Tibial nerve (tissue), 4 donors: Measurements from ENCODE around the gene RGS17. TPM values are rescaled to one million over a fixed set of nuclear protein-coding genes. Genes with fewer than 3 reads are reported as not detected.

Source experiments
- DNase-seq, 2 donors: peaks; one replicate each; pipeline ENCODE4 v3.0.0-alpha.2; 2019; ENCODE audit warnings: low spot score in 2 of 2
- H3K27ac ChIP-seq, 4 donors: fragments of 200-600 bp; sonication (generic) in 3 of 4; one replicate each; pipeline ENCODE4 v1.5.1; 2017 to 2019; ENCODE audit warnings: mild to moderate bottlenecking in 1 of 4
- H3K27me3 ChIP-seq, 2 donors: fragments of 200-600 bp; sonication (generic) in 1 of 2; one replicate each; pipeline versions ENCODE4 v1.5.1 to v1.6.0; 2017 to 2019
- H3K36me3 ChIP-seq, 3 donors: fragments of 200-600 bp; sonication (generic); one replicate each; pipeline ENCODE4 v1.5.1; 2018 to 2019
- H3K4me1 ChIP-seq, 4 donors: fragments of 200-600 bp; sonication (generic) in 3 of 4; one replicate each; pipeline ENCODE4 v1.5.1; 2017 to 2019
- H3K4me3 ChIP-seq, 4 donors: fragments of 200-600 bp; sonication (generic) in 3 of 4; one replicate each; pipeline ENCODE4 v1.5.1; 2017 to 2019; ENCODE audit warnings: mild to moderate bottlenecking in 1 of 4, moderate library complexity in 1 of 4
- H3K9me3 ChIP-seq, 4 donors: fragments of 200-600 bp; sonication (generic) in 3 of 4; one replicate each; pipeline ENCODE4 v1.5.1; 2017 to 2019
- CTCF ChIP-seq, 5 experiments: fragments of 200-600 bp in 3 of 5; fragments of 450-650 bp in 2 of 5; sonication (generic) in 3 of 5; IDR thresholded peaks; one replicate each; pipeline ENCODE4 v1.5.1; 2016 to 2019; ENCODE audit warnings: antibody characterized with exemption in 5 of 5, mild to moderate bottlenecking in 3 of 5, moderate library complexity in 2 of 5
- EP300 ChIP-seq, 2 donors: sonication (generic); formaldehyde crosslinking; IDR thresholded peaks; one replicate each; pipeline ENCODE4 v1.6.1; 2017; ENCODE audit warnings: antibody characterized with exemption in 2 of 2, mild to moderate bottlenecking in 1 of 2
- POLR2A ChIP-seq, 2 donors: fragments of 450-650 bp; IDR thresholded peaks; one replicate each; pipeline ENCODE4 v1.6.1; 2017; ENCODE audit warnings: antibody characterized with exemption in 2 of 2, mild to moderate bottlenecking in 2 of 2, moderate library complexity in 2 of 2
- WGBS, 2 donors: methylation state at CpG; one replicate each; pipeline ENCODE4 v1.1.5; 2018; 5-methylcytosine and 5-hydroxymethylcytosine counted together
- total RNA-seq, 4 donors: library from RNA; depleted of rRNA; stranded (reverse); fragments of >200 nt; gene quantifications; one replicate each; pipeline ENCODE4 v1.1.0, GENCODE V29; 2016

Gene RGS17
- total RNA-seq, 4 donors from 2014 or later: under 0.01 to 3.3 TPM; not detected in 2

- TF ChIP-seq POLR2A (IDR thresholded peaks at IDR 0.05): no peak
- no peak for TF ChIP-seq EP300 (IDR thresholded peaks at IDR 0.05)
- TF ChIP-seq CTCF (IDR thresholded peaks at IDR 0.05): no peak
- Histone ChIP-seq H3K4me1 (no peaks in the 10 kb centered on the region), H3K27me3 (no peaks in the 10 kb centered on the region), H3K36me3 (no peaks in the 10 kb centered on the region), H3K9me3 (no peaks in the 10 kb centered on the region), H3K27ac (no peak overlapping the region), H3K4me3 (no peak overlapping the region)
- 87 to 88% methylated on average over 10 to 11 of the region's 11 CpGs for WGBS, 2 donors
- DNase-seq: no peak
Observed at GRCh38 chr6:153150371-153150751, 19.3 kb upstream of the RGS17 start.

GRCh38 chr6:153149891-153150290 lies 18.8 kb upstream of the RGS17 start:
- Histone ChIP-seq H3K27me3 (no peaks in the 10 kb centered on the region), H3K4me1 (no peaks in the 10 kb centered on the region), H3K9me3 (no peaks in the 10 kb centered on the region), H3K36me3 (no peaks in the 10 kb centered on the region), H3K27ac (no peak overlapping the region), H3K4me3 (no peak overlapping the region)
- TF ChIP-seq POLR2A (IDR thresholded peaks at IDR 0.05) (no peak), CTCF (IDR thresholded peaks at IDR 0.05) (no peak), EP300 (IDR thresholded peaks at IDR 0.05) (no peak)
- WGBS, 2 donors: 86 to 91% methylated on average over 6 of the region's 6 CpGs
- no peak for DNase-seq

- no peak for DNase-seq
- H3K36me3 ChIP-seq: no peaks in the 10 kb centered on the region
- TF ChIP-seq EP300 (IDR thresholded peaks at IDR 0.05) (no peak), POLR2A (IDR thresholded peaks at IDR 0.05) (no peak), CTCF (IDR thresholded peaks at IDR 0.05) (no peak)
- no peak overlapping the region for H3K27ac ChIP-seq
- no peaks in the 10 kb centered on the region for H3K27me3 ChIP-seq
- peaks cover 0 to 13% (median 0%) of the 10 kb centered on the region in 4 donors for H3K9me3 ChIP-seq
- no peak overlapping the region for H3K4me3 ChIP-seq
- no peaks in the 10 kb centered on the region for H3K4me1 ChIP-seq
Observed at GRCh38 chr6:153146413-153146812, 15.3 kb upstream of the RGS17 start.

- WGBS, 2 donors: 85 to 86% methylated on average over 4 of the region's 4 CpGs
- DNase-seq: no peak
- Histone ChIP-seq H3K9me3 (peaks cover 0 to 13% (median 0%) of the 10 kb centered on the region in 4 donors), H3K27me3 (no peaks in the 10 kb centered on the region), H3K4me1 (no peaks in the 10 kb centered on the region), H3K27ac (no peak overlapping the region), H3K36me3 (no peaks in the 10 kb centered on the region), H3K4me3 (no peak overlapping the region)
- no peak for TF ChIP-seq POLR2A (IDR thresholded peaks at IDR 0.05)
- TF ChIP-seq EP300 (IDR thresholded peaks at IDR 0.05): no peak
- no peak for TF ChIP-seq CTCF (IDR thresholded peaks at IDR 0.05)
Observed at GRCh38 chr6:153145591-153145990, 14.5 kb upstream of the RGS17 start.

GRCh38 chr6:153143200-153143599 lies 12.1 kb upstream of the RGS17 start:
- Histone ChIP-seq H3K27me3 (no peaks in the 10 kb centered on the region), H3K9me3 (peaks cover 0 to 13% (median 0%) of the 10 kb centered on the region in 4 donors), H3K4me1 (no peaks in the 10 kb centered on the region), H3K27ac (no peak overlapping the region), H3K36me3 (no peaks in the 10 kb centered on the region), H3K4me3 (no peak overlapping the region)
- TF ChIP-seq EP300 (IDR thresholded peaks at IDR 0.05): no peak
- no peak for TF ChIP-seq CTCF (IDR thresholded peaks at IDR 0.05)
- TF ChIP-seq POLR2A (IDR thresholded peaks at IDR 0.05): no peak
- DNase-seq: no peak
- 67 to 80% methylated on average over 4 of the region's 4 CpGs for WGBS, 2 donors
